Mesenchymal stem cell (in vitro differentiated cells and primary cell): Measurements from ENCODE around the gene TST.

Source experiments
- DNase-seq: peaks from one replicate; pipeline ENCODE4 v3.0.0-alpha.2; 2013
- H2AFZ ChIP-seq: one replicate; pipeline ENCODE4 v1.6.1; 2013; ENCODE audit warnings: low read depth, mild to moderate bottlenecking, control low read depth, inconsistent platforms, low read length, moderate library complexity
- H2AK5ac ChIP-seq: 2 replicates; pipeline ENCODE4 v1.6.1; 2013; ENCODE audit warnings: low read length, moderate library complexity, mild to moderate bottlenecking, inconsistent platforms; ENCODE audit not compliant: severe bottlenecking
- H2BK120ac ChIP-seq: one replicate; pipeline ENCODE4 v1.6.1; 2013; ENCODE audit warnings: low read depth, mild to moderate bottlenecking, inconsistent platforms, low read length, moderate library complexity
- H2BK12ac ChIP-seq, 2 experiments: one replicate each; pipeline ENCODE4 v1.6.1; 2013; ENCODE audit warnings: inconsistent platforms in 2 of 2, low read length in 2 of 2, mild to moderate bottlenecking in 2 of 2, moderate library complexity in 2 of 2, control low read depth in 1 of 2
- H2BK15ac ChIP-seq: one replicate; pipeline ENCODE4 v1.6.1; 2013; ENCODE audit warnings: mild to moderate bottlenecking, low read depth, inconsistent platforms; ENCODE audit not compliant: poor library complexity, severe bottlenecking
- H2BK5ac ChIP-seq: 2 replicates; pipeline ENCODE4 v1.6.1; 2013; ENCODE audit warnings: low read depth, mild to moderate bottlenecking, low read length, control low read depth, inconsistent platforms; ENCODE audit not compliant: poor library complexity, severe bottlenecking
- H3K14ac ChIP-seq, 2 experiments: one replicate each; pipeline ENCODE4 v1.6.1; 2013; ENCODE audit warnings: inconsistent platforms in 2 of 2, low read length in 2 of 2, control low read depth in 1 of 2, mild to moderate bottlenecking in 1 of 2, moderate library complexity in 1 of 2
- H3K18ac ChIP-seq, 2 experiments: one replicate each; pipeline ENCODE4 v1.6.1; 2013; ENCODE audit warnings: inconsistent platforms in 2 of 2, low read length in 2 of 2, control low read depth in 1 of 2, low read depth in 1 of 2, mild to moderate bottlenecking in 1 of 2
- H3K23ac ChIP-seq, 2 experiments: one replicate each; pipeline ENCODE4 v1.6.1; 2013; ENCODE audit warnings: inconsistent platforms in 2 of 2, low read length in 2 of 2, mild to moderate bottlenecking in 2 of 2, moderate library complexity in 2 of 2, control low read depth in 1 of 2
- H3K27ac ChIP-seq: 2 replicates; pipeline ENCODE4 v1.5.1; 2013; ENCODE audit warnings: mild to moderate bottlenecking, moderate library complexity, low read length, control low read depth, inconsistent platforms; ENCODE audit not compliant: poor library complexity, severe bottlenecking
- H3K27me3 ChIP-seq, 2 experiments: 2 replicates each; pipeline versions ENCODE4 v1.6.1 to v1.7.0; 2013; ENCODE audit warnings: low read length in 2 of 2, mild to moderate bottlenecking in 2 of 2, moderate library complexity in 2 of 2, control low read depth in 1 of 2, inconsistent platforms in 1 of 2; ENCODE audit not compliant: control insufficient read depth in 1 of 2, insufficient read depth in 1 of 2
- H3K36me3 ChIP-seq, 2 experiments: 2 replicates each; pipeline versions ENCODE4 v1.6.1 to v1.7.0; 2013; ENCODE audit warnings: low read length in 2 of 2, control low read depth in 1 of 2, inconsistent platforms in 1 of 2, low read depth in 1 of 2, mild to moderate bottlenecking in 1 of 2; ENCODE audit not compliant: insufficient read depth in 2 of 2, control insufficient read depth in 1 of 2
- H3K4ac ChIP-seq, 2 experiments: one replicate each; pipeline ENCODE4 v1.6.1; 2013; ENCODE audit warnings: inconsistent platforms in 2 of 2, low read length in 2 of 2, mild to moderate bottlenecking in 2 of 2, moderate library complexity in 2 of 2, control low read depth in 1 of 2, low read depth in 1 of 2
- H3K4me1 ChIP-seq: 2 replicates; pipeline ENCODE4 v1.6.1; 2013; ENCODE audit warnings: low read depth, low read length, control low read depth; ENCODE audit not compliant: control insufficient read depth, insufficient read depth
- H3K4me2 ChIP-seq: 2 replicates; pipeline ENCODE4 v1.6.1; 2013; ENCODE audit warnings: low read length, mild to moderate bottlenecking, inconsistent platforms; ENCODE audit not compliant: poor library complexity, severe bottlenecking
- H3K4me3 ChIP-seq, 2 experiments: 2 replicates each; pipeline versions ENCODE4 v1.5.1 to v1.7.0; 2013; ENCODE audit warnings: low read length in 2 of 2, mild to moderate bottlenecking in 2 of 2, control low read depth in 1 of 2, low read depth in 1 of 2; ENCODE audit not compliant: insufficient read depth in 1 of 2
- H3K79me1 ChIP-seq: replicated peaks from 2 replicates; pipeline ENCODE4 v1.6.1; 2013; ENCODE audit warnings: mild to moderate bottlenecking, control low read depth, low read length, inconsistent platforms; ENCODE audit not compliant: poor library complexity, severe bottlenecking
- H3K9ac ChIP-seq: 2 replicates; pipeline ENCODE4 v1.7.0; 2013; ENCODE audit warnings: mild to moderate bottlenecking, low read length, moderate library complexity
- H3K9me3 ChIP-seq: 2 replicates; pipeline ENCODE4 v1.7.0; 2013; ENCODE audit warnings: mild to moderate bottlenecking, low read length; ENCODE audit not compliant: control insufficient read depth
- H4K8ac ChIP-seq: one replicate; pipeline ENCODE4 v1.6.1; 2013; ENCODE audit warnings: inconsistent platforms, mild to moderate bottlenecking, low read length, moderate library complexity
- H4K91ac ChIP-seq: one replicate; pipeline ENCODE4 v1.6.1; 2013; ENCODE audit warnings: mild to moderate bottlenecking, low read length, inconsistent platforms
- WGBS: methylation state at CpG from one replicate; pipeline ENCODE4 v1.1.7; 2013; ENCODE audit warnings: mixed read lengths; 5-methylcytosine and 5-hydroxymethylcytosine counted together

Gene TST

DNA sequence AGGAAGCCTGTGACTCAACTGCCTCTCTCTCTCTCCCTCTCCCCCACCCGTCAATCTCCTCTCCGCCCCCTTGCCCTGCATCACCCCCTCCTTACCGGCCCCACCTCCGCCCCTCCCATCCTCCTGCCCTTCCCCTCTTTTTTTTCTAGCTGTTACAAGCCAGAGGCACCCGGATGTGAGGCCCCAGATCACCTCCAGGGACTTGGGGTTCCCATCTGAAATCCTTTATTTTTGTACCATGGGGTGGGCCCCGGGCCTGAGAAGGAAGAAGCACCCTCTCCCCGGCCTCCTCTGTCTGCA is 43.1 kb upstream of the TST start:
- no peak overlapping the region for H2BK15ac ChIP-seq
- H3K79me1 ChIP-seq: no peaks in the 10 kb centered on the region
- no peak overlapping the region for H3K23ac ChIP-seq
- no peak overlapping the region for H4K91ac ChIP-seq
- H3K9ac ChIP-seq: no peak overlapping the region
- DNase-seq: no peak
- peaks cover 31 to 59% of the 10 kb centered on the region in 2 experiments for H3K36me3 ChIP-seq
- H3K4ac ChIP-seq: no peak overlapping the region
- no peak overlapping the region for H3K4me3 ChIP-seq
- H2BK5ac ChIP-seq: no peak overlapping the region
- no peaks in the 10 kb centered on the region for H3K4me1 ChIP-seq
- no peak overlapping the region for H2AFZ ChIP-seq
- no peaks in the 10 kb centered on the region for H3K9me3 ChIP-seq
- H4K8ac ChIP-seq: no peak overlapping the region
- H2BK120ac ChIP-seq: no peak overlapping the region
- H3K14ac ChIP-seq: no peak overlapping the region
- H2AK5ac ChIP-seq: no peak overlapping the region
- no peak overlapping the region for H3K4me2 ChIP-seq
- no peak overlapping the region for H2BK12ac ChIP-seq
- no peak overlapping the region for H3K18ac ChIP-seq
- no peak overlapping the region for H3K27ac ChIP-seq
- H3K27me3 ChIP-seq: peaks cover 9 to 11% of the 10 kb centered on the region in 2 experiments
- 73% methylated on average over 7 of the region's 7 CpGs for WGBS

DNA sequence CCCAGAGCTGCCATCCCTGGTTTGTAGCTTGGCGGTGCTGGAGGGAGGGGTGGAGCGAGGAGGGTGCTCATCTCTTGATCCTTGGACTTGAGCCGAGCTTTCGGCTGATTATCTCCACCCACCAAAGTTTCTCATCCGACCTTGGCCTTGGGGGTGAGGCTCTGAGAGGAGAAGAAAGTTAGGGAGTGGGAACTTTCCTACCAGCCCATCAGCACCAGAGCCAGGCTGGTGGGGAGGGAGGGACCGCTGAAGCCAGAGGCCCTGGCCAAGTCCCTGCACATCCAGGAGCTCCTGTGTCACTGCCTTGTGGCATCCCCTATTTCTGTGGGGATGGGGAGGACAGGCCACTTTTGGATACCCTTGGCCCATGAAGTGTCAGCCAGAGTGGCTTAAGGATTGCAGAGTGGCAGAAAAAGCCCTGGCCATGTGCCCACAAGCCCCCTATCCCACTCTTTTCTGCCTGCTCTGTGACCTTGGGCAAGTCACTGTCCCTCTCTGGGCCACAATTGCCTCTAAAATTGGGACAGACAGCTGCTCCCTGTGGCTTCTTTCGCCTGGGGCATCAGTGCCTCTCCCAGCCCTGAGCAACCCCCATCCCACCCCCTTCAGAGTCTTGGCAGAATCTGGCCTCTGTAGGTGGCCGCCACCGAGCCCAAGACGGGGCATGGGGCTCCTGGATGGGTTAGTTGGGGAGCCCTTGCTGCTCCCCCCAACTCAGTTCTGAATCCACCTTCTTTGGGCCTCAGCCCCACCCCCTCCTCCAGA is 42.5 kb upstream of the TST start:
- Histone ChIP-seq H2BK120ac (no peak overlapping the region), H3K4me1 (no peaks in the 10 kb centered on the region), H3K9ac (no peak overlapping the region), H3K27me3 (peaks cover 6 to 9% of the 10 kb centered on the region in 2 experiments), H3K9me3 (no peaks in the 10 kb centered on the region), H3K36me3 (peaks cover 36 to 64% of the 10 kb centered on the region in 2 experiments), H3K23ac (no peak overlapping the region), H2BK15ac (no peak overlapping the region), H3K14ac (no peak overlapping the region), H2AFZ (no peak overlapping the region), H2AK5ac (no peak overlapping the region), H2BK5ac (no peak overlapping the region), H3K18ac (no peak overlapping the region), H3K79me1 (no peaks in the 10 kb centered on the region), H4K8ac (no peak overlapping the region), H2BK12ac (no peak overlapping the region), H3K27ac (no peak overlapping the region), H3K4me2 (no peak overlapping the region), H3K4ac (no peak overlapping the region), H4K91ac (no peak overlapping the region), H3K4me3 (no peak overlapping the region)
- DNase-seq: no peak
- WGBS: 94% methylated on average over 4 of the region's 10 CpGs

DNA sequence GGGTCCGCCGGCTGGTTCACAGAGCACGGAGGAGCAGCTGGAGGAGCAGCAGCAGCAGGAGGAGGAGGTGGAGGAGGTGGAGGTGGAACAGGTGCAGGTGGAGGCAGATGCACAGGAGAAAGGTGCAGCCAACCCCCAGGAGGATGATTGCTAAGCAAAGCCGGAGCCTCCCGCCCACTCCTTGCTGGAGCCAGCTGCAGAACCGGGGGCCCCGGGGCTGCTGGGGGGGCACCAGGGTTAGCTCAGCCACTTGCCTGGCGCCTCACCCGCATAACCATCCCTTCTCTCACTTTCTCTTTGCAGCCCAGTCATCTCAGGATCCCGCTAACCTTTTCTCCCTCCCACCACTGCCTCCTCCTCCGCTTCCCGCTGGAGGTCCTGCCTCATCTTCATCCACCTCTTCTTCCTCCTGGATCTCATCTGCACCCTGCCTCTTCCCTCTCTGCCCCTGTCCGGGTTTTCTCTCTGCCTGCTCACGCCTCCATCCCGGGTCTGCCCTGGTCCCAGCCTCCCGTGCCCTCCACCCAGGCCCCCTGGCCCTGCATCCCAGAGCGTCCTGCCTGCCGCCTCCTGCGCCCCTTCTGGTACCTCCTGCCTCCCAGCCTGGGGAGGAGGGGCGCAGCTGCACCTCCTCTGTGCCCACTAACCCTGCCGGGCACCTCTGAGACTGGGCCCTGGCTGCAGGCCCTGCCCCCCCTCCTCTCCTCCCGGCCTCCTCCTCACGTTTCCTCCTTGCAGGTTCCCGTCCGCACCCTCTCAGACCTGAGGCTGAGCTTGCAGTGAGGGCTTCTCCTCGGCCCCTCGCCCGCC is 41.8 kb upstream of the TST start:
- Histone ChIP-seq H2BK120ac (no peak overlapping the region), H3K14ac (no peak overlapping the region)

DNA sequence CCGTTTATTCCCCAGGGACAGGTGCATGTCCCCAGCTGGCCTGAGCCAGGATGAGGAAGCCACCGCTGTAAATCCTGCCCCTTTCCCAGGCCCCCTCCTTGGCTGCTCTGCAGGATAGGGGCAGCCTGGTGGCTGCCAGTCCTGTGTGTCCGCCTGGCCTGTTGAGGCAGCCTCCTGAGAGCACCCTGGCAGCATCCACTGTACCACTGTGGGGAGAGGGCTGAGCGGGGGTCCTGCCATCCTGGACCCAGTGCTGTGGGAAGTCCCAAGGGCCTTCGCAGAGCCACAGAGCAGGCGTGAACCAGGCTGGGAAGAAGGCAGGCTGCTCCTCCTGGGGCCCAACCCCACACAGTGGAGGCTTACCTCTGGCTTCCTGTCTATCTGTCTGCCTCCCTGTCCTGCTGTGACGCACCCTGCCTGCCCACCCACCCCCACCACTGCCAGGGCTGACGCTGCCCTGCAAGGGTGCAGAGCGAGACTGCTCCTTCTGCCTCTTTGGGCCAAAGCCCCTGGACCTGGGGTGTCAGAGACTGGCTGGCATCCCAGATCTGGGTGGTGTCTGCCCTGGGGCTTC is 40.7 kb upstream of the TST start:
- H3K4me2 ChIP-seq: no peak overlapping the region
- H3K14ac ChIP-seq: no peak overlapping the region
- no peak for DNase-seq
- H3K18ac ChIP-seq: no peak overlapping the region
- H3K27ac ChIP-seq: no peak overlapping the region
- whole genome bisulfite sequencing: 95% methylated on average over 9 of the region's 9 CpGs
- H2BK12ac ChIP-seq: no peak overlapping the region
- no peak overlapping the region for H2BK5ac ChIP-seq
- peaks cover 54 to 80% of the 10 kb centered on the region in 2 experiments for H3K36me3 ChIP-seq
- H2BK15ac ChIP-seq: no peak overlapping the region
- no peaks in the 10 kb centered on the region for H3K79me1 ChIP-seq
- no peak overlapping the region for H3K23ac ChIP-seq
- no peak overlapping the region for H2BK120ac ChIP-seq
- H3K4ac ChIP-seq: no peak overlapping the region
- no peak overlapping the region for H3K4me3 ChIP-seq
- H3K9me3 ChIP-seq: no peaks in the 10 kb centered on the region
- H2AK5ac ChIP-seq: no peak overlapping the region
- H3K4me1 ChIP-seq: no peaks in the 10 kb centered on the region
- H3K27me3 ChIP-seq: no peaks in the 10 kb centered on the region
- H4K8ac ChIP-seq: no peak overlapping the region
- no peak overlapping the region for H2AFZ ChIP-seq
- no peak overlapping the region for H4K91ac ChIP-seq
- no peak overlapping the region for H3K9ac ChIP-seq

More for the DNA sequence above, 41.8 kb upstream of the TST start:
- H3K36me3 ChIP-seq: peaks cover 44 to 72% of the 10 kb centered on the region in 2 experiments
- no peak overlapping the region for H4K91ac ChIP-seq
- H3K18ac ChIP-seq: no peak overlapping the region
- no peak overlapping the region for H2BK12ac ChIP-seq
- no peak overlapping the region for H2AFZ ChIP-seq
- H4K8ac ChIP-seq: no peak overlapping the region
- 93% methylated on average over 22 of the region's 28 CpGs for WGBS
- no peak for DNase-seq
- H3K9ac ChIP-seq: no peak overlapping the region
- H2BK15ac ChIP-seq: no peak overlapping the region
- H3K9me3 ChIP-seq: no peaks in the 10 kb centered on the region
- H3K23ac ChIP-seq: no peak overlapping the region
- H3K4ac ChIP-seq: no peak overlapping the region
- H3K79me1 ChIP-seq: no peaks in the 10 kb centered on the region
- peak overlapping the region in 1 of 2 experiments; percentile 5 for H3K4me3 ChIP-seq
- no peaks in the 10 kb centered on the region for H3K4me1 ChIP-seq
- H2AK5ac ChIP-seq: no peak overlapping the region
- no peak overlapping the region for H2BK5ac ChIP-seq
- H3K4me2 ChIP-seq: no peak overlapping the region
- no peak overlapping the region for H3K27ac ChIP-seq
- H3K27me3 ChIP-seq: peaks cover 0 to 4% of the 10 kb centered on the region in 2 experiments
